NT2/D1 (cell line): ENCODE data around the gene LRCOL1.

Source experiments
- YY1 ChIP-seq: IDR thresholded peaks from 2 replicates; pipeline ENCODE4 v1.6.1; 2011; ENCODE audit not compliant: insufficient read length, insufficient read depth
- ZNF274 ChIP-seq: IDR thresholded peaks from 2 replicates; pipeline ENCODE4 v1.6.1; 2011; ENCODE audit warnings: mild to moderate bottlenecking, low read depth, low read length

GRCh38 chr12:132600048-132601032 lies 10.0 kb downstream of the LRCOL1 start:
- TF ChIP-seq YY1, result no peak
- TF ChIP-seq ZNF274, result no peak
